ENCODE data around the gene HOXD10.

- TF ChIP-seq POLR2A (IDR thresholded peaks at IDR 0.05; ENCODE audit: low read length) (no peak), GATA1 (IDR thresholded peaks at IDR 0.05; ENCODE audit: low read depth, low read length) (no peak)
These were observed 50.8 kb downstream of the HOXD10 start for GRCh38 chr2:176167398-176167797.

All from erythroblast (primary cell).